HG03064 (cell line): ENCODE results near the gene CFAP73.

Experiments
- ATAC-seq: cut with Tn5 transposase; IDR thresholded peaks from one replicate; pipeline ENCODE4 v1.9.1; 2021; ENCODE audit warnings: low read depth; ENCODE audit not compliant: unreplicated experiment

CFAP73 gene

GRCh38 chr12:113118142-113118541 is 31.4 kb upstream of the CFAP73 start:
- ATAC-seq: no peak

GRCh38 chr12:113119980-113120669 is 29.4 kb upstream of the CFAP73 start:
- no peak for ATAC-seq

GRCh38 chr12:113120670-113121370 is 28.7 kb upstream of the CFAP73 start:
- no peak for ATAC-seq

GRCh38 chr12:113127791-113128199 is 21.7 kb upstream of the CFAP73 start:
- no peak for ATAC-seq

- ATAC-seq: no peak
Observed at GRCh38 chr12:113128802-113129663, 20.5 kb upstream of the CFAP73 start.

GRCh38 chr12:113129664-113130456 is 19.7 kb upstream of the CFAP73 start:
- no peak for ATAC-seq

DNA sequence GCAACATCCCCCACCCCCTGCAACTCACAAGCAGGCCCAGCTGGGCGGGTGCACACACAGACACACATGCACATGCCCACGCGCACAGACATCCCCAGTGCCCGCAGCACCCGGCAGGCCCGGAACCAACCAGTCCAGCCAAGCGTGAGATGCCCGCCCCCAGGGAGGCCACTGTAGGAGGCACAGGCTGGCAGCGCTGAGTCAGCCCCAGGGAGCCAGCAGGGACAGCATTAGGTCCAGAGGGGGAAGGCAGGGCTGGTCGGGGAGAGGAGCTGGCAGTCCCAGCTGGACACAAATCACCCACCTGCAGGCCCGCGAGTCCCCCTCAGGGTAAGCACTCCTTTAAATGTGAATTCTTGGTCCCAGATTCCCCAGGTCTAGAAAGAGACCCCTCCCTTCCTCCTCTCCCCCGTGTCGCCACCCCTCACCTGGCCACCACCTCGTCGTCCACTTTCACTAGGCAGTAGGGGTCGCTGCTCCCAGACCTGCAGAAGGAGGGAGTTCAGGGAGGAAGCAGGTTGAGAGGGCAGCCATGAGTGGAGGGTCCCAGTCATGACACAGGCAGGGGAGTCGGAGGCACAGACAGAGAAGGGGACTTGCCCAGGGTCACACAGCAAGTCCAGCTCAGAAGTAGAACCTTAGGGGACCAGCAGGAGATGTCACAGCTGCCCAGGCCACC is 18.9 kb upstream of the CFAP73 start:
- ATAC-seq: no peak

- no peak for ATAC-seq
Observed at GRCh38 chr12:113131556-113131955, 18.0 kb upstream of the CFAP73 start.

- ATAC-seq: no peak
Observed at GRCh38 chr12:113133036-113133435, 16.5 kb upstream of the CFAP73 start.

DNA sequence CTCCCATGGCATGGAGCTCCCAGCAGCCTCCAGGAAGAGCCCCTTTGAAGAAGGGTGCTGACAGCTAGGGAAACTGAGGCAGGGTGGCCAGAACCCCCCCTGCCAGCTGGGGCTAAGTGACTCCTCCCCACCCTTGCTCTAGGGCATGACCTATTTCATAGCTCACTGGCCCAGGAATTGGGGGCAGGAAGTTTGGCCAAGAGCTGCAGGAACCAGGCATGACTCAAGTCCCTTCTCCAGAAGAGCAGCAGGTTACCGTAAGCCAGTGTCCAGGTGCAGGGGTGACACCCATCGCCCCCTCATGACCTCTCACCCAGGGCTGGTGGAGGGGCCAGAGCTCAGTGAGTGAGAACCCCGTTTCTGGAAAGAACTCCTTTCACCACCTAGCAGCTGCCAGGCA is 15.9 kb upstream of the CFAP73 start:
- ATAC-seq: no peak

- ATAC-seq: no peak
Observed at GRCh38 chr12:113134071-113134470, 15.5 kb upstream of the CFAP73 start.

- ATAC-seq: no peak
Observed at GRCh38 chr12:113134521-113134951, 15.0 kb upstream of the CFAP73 start.

GRCh38 chr12:113135178-113136127 is 14.1 kb upstream of the CFAP73 start, which contains the start of gene RASAL1:
Gene RASAL1, minus strand, starts transcription at chr12:113135761. Its CDS starts 299 bp downstream, at chr12:113135462.
- ATAC-seq: no peak

DNA sequence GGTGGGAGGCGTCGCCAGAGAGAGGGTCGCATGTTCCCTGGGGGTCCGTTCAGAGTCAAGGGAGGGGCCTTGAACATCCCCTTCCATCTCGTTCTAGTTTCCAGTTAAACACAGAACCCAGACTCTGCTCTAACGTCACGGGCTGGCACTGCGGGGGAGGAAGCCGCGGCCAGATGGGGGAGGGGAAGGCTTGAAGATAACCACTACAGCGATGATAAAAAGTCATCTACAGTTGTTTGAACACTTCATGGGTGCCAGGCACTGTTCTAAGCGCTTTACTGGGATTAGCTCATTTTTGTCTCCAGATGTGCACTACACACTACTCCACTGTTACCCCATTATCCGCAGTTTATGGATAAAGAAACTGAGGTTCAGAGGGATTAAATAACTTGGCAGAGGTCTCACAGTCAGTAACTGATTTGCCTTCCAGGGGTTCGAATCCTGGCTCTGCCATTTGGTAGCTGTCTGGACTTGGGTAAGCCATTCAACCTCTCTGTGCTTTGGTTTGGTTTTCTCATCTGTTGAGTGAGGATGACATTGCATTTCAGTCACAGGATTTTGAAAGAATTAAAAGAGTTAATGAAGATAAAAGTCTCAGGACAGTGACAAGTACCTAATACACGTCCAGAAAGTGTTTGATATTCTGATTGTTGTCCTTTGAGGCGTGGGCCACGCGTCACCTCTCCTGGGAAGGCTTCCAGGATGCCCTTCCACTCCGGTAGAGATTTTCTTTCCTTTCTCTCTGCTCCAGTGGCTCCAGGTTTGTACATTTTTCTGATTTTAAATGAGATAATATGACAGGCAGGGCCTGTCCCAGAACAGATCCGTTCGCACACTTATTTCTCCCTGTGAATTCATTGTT is 13.2 kb upstream of the CFAP73 start:
- ATAC-seq: no peak

GRCh38 chr12:113136990-113137511 is 12.5 kb upstream of the CFAP73 start:
- ATAC-seq: no peak

GRCh38 chr12:113137861-113138783 is 11.4 kb upstream of the CFAP73 start:
- ATAC-seq: no peak
